GM13976 (cell line): ENCODE measurements around the gene RFX2.
"Not testable (repeated sequence)": the region's sequence is repeated elsewhere in the genome, so short reads cannot be mapped to it uniquely, and the experiment has no call there.

Experiments used
- DNase-seq: peaks from one replicate; pipeline ENCODE4 v3.0.0; 2012; ENCODE audit warnings: low spot score
- in situ Hi-C: fragments of 300-500 bp; cut with MboI; formaldehyde crosslinking; loops from one replicate; pipeline ENCODE4 v1.12.0; 2022; ENCODE audit warnings: low sequenced_read_pairs, mixed read lengths, inconsistent platforms; ENCODE audit not compliant: unreplicated experiment
- TF ChIP-seq, protein P1 (sequence below): IDR thresholded peaks from 2 replicates; pipeline ENCODE4 v1.5.1; 2012; ENCODE audit warnings: borderline replicate concordance, mild to moderate bottlenecking; ENCODE audit not compliant: insufficient read depth; ENCODE audit errors: extremely low read depth, missing control alignments, control extremely low read depth

The RFX2 gene

DNA sequence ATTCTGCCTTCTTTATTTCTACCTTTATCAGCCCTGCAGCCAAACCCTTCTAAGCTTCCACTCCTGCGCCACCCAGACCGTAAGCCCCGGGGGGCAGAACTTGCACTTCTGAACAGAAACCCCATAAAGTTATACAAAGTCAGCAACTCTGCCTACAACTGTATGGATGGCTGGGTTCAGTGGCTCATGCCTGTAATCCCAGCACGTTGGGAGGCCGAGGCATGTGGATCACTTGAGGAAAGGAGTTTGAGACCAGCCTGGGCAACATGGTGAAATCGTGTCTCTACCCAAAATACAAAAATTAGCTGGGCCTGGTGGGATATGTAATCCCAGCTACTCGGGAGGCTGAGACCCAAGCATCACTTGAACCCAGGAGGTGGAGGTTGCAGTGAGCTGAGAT is 142.7 kb downstream of the RFX2 start:
- no peak for DNase-seq
- in situ Hi-C loops = no loop called here

GRCh38 chr19:5966941-5967340 is 143.4 kb downstream of the RFX2 start:
- in situ Hi-C loops = no loop called here
- no peak for DNase-seq
- TF ChIP-seq, protein P1, sequence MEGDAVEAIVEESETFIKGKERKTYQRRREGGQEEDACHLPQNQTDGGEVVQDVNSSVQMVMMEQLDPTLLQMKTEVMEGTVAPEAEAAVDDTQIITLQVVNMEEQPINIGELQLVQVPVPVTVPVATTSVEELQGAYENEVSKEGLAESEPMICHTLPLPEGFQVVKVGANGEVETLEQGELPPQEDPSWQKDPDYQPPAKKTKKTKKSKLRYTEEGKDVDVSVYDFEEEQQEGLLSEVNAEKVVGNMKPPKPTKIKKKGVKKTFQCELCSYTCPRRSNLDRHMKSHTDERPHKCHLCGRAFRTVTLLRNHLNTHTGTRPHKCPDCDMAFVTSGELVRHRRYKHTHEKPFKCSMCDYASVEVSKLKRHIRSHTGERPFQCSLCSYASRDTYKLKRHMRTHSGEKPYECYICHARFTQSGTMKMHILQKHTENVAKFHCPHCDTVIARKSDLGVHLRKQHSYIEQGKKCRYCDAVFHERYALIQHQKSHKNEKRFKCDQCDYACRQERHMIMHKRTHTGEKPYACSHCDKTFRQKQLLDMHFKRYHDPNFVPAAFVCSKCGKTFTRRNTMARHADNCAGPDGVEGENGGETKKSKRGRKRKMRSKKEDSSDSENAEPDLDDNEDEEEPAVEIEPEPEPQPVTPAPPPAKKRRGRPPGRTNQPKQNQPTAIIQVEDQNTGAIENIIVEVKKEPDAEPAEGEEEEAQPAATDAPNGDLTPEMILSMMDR = no peak

More for the DNA sequence above, 142.7 kb downstream of the RFX2 start:
- TF ChIP-seq, protein P1 = no peak

GRCh38 chr19:5966215-5966614 is 144.1 kb downstream of the RFX2 start:
- TF ChIP-seq, protein P1 = no peak
- no peak for DNase-seq
- in situ Hi-C loops = no loop called here

GRCh38 chr19:5964816-5965565 is 145.3 kb downstream of the RFX2 start:
- DNase-seq = no peak
- TF ChIP-seq, protein P1 = no peak
- in situ Hi-C loops = no loop called here

DNA sequence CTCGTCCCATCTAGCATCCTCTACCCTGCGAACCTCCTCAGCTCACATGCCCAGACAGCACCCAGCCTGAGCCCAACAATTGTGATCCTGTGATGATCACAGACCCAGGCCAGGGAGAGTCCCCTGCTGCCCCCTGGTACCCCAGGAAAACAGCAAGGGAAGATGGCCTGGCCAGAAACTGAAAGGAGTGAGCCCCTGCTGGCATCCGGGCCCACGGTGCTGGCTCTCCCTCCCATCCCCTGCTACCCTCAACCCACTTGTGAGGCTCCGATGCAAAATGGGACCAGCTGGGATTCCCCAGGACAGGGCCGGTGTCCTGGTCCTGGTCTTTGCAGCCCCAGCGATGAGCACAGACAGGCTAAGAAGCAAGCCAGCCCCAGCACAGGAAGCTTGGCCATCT is 146.4 kb downstream of the RFX2 start:
- no peak for DNase-seq
- TF ChIP-seq, protein P1 = no peak
- in situ Hi-C loops = no loop called here

DNA sequence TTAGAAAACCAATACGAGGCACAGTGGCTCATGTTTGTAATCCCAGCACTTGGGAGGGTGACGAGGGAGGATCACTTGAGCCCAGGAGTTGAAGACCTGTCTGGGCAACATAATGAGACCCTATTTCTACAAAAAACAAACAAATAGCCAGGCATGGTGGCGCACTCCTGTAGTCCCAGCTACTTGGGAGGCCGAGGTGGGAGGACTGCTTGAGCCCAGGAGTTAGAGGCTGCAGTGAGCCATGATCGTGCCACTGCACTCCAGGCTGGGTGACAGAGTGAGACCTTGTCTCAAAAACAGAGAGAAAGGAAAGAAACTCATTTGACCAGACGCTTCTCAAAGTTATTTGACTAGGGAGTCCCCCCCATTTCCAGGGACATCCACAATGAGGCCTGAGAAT is 147.0 kb downstream of the RFX2 start:
- DNase-seq, in situ Hi-C loops: not testable (repeated sequence)
